Renal cortex interstitium (tissue), 11 donors: ENCODE data around the gene EMC9. TPM values are rescaled to one million over a fixed set of nuclear protein-coding genes. Genes with fewer than 3 reads are reported as not detected.

Experiments used
- DNase-seq, 11 donors: peaks; one replicate each; pipeline ENCODE4 v3.0.0-alpha.2; 2013; ENCODE audit warnings: low read depth in 9 of 11, low spot score in 4 of 11; ENCODE audit errors: extremely low read depth in 1 of 11
- polyA plus RNA-seq, 3 donors: library from polyadenylated mRNA; unstranded; fragments of 120-200 nt; gene quantifications; one replicate each; pipeline ENCODE4 v1.2.1, GENCODE V29; 2013; ENCODE audit not compliant: insufficient read length in 3 of 3

The EMC9 gene
- polyA plus RNA-seq, 3 donors, result 18.4 to 21.1 (median 20.2) TPM

DNA sequence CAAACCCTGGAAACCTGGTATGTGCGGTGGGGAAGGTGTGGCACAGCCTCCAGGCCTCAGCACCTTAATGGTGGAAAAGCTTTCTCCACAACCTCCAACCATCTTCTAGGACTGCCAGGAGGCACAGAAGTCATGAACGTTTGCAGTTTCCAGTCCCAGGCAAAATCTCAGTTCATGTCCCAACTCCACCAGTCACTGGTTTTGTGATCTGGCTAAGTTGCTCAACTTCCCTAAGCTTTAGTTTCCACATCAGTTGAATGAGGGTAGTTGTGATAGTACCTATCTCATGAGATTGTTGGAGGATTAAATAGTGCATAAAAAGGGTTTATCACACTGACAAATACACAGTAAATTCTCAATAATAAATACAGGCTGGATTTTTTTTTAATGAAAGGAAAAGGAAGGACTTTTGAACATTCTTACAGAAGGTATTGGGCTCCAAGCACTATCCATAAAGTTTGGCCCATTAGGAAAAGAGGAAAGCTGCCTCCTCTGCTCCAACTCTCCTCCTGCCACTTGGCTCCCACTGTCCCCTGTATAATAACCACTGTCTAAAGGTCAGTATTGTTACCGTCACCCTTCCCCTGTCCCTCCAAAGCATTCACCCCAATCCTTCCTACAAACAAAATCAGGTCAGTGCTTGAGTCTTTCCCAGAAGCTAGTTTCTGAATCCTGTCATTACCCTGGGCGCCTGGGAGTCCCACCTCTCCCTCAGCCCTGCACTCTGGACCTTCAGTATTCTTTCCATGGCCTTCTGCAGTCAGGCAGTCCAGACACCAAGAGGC is 41.0 kb downstream of the EMC9 start:
- no peak for DNase-seq

DNA sequence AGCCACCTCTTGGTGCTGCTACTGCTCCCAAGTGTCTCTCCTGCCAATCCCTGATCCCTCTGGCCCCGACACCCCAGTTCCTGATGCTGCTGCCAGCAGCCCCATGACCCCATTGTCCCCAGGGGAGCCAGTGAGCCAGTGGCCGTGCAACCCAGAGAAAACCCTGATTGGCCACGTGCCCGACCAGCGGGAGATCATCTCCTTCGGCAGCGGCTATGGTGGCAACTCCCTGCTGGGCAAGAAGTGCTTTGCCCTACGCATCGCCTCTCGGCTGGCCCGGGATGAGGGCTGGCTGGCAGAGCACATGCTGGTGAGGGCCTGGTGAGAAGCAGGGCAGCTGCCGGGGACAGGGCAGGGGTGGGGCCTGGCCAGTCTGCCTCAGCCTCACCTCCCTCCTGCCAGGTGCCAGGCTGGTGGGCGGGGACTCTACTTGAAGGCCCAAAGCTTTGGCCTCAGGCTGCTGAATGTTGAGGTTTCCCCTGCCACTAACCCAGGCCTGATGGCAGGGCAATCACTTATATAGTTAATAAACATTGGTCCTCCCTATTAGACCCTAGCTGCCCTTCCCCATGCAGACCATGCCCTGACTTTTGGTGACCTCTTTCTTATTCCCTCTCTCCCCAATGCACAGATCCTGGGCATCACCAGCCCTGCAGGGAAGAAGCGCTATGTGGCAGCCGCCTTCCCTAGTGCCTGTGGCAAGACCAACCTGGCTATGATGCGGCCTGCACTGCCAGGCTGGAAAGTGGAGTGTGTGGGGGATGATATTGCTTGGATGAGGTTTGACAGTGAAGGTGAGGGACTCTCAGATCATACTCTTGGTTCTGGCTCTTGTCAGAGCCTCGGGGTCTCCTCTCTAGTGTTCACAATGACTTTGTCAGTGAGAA is 42.2 kb downstream of the EMC9 start:
- no peak for DNase-seq

DNA sequence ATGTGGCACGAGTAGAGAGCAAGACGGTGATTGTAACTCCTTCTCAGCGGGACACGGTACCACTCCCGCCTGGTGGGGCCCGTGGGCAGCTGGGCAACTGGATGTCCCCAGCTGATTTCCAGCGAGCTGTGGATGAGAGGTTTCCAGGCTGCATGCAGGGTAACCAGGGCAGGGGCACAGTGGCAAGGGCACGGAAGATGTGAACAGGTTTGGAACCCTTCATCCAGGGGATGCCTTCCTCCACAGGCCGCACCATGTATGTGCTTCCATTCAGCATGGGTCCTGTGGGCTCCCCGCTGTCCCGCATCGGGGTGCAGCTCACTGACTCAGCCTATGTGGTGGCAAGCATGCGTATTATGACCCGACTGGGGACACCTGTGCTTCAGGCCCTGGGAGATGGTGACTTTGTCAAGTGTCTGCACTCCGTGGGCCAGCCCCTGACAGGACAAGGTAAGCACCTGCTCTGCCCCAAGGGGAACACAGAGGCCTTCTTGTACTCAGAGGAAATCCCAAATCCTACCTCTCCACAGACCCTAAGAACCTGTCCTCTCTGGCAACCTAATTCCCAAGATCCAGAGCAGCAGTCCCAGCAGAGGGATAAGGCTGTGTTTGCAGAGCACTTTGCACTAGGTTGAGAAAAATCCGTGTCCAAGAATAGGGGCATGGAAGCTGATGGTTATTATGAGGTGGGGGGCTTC is 43.0 kb downstream of the EMC9 start:
- no peak for DNase-seq

DNA sequence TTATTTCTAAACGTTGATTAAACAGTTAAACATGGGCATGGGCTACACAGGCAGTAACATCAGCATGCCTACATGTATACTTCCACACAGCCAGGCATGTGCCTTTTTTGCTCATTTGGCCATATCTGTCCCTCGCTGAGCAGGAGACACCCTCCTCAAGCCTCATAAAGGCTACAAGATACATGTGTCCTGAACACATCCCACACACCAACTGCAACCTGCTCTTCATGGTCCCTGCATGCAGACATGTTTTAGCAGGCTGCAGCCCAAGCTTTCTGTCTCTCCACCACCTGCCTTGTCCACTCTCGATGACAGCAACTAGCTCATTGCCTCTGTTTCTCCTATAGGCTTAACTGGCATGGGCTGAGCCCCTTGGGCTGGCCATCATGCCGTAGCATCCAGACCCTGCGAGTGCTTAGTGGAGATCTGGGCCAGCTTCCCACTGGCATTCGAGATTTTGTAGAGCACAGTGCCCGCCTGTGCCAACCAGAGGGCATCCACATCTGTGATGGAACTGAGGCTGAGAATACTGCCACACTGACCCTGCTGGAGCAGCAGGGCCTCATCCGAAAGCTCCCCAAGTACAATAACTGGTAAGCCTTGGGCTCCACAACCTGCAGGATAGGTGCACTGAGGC is 44.7 kb downstream of the EMC9 start:
- DNase-seq, result no peak

DNA sequence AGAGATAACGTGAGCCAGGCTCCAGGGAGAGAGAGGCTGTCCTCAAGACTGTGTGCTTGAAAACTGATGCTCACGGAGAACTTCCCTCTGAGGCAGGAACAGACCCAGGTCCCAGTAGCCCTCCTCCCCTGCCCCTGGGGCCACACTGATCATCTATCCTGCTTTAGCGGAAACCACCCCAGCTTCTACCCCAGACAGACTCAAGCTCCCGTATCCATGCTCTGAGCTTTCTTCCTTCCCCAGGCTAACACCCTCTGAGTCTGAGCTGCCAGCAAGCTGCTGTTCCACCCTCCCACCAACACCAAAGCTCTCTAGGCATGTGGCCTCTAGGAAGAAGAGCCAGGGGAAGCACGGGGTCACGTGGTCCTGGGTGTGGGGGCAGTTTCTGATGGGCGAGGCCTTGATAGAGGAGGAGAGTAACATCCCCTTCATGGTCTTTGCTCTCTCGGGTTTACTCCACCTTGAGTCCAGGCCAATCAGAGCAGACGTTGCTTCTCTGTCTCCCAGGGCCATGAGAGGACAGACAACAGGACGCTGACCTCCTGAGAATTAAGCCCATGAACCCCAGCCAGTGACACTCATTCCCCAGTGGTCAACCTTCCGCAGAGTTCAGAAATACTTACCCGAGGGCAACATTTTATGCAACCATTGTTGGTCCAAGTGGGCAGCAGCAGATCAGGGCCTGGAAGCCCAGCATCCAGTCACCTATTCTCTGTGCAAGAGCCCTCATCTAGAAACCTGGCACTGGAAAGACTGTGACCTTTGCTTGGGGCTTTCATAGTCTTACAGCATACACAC is 45.9 kb downstream of the EMC9 start:
- peak in 3 of 11 donors; percentile 27 to 64 (median 44) for DNase-seq

DNA sequence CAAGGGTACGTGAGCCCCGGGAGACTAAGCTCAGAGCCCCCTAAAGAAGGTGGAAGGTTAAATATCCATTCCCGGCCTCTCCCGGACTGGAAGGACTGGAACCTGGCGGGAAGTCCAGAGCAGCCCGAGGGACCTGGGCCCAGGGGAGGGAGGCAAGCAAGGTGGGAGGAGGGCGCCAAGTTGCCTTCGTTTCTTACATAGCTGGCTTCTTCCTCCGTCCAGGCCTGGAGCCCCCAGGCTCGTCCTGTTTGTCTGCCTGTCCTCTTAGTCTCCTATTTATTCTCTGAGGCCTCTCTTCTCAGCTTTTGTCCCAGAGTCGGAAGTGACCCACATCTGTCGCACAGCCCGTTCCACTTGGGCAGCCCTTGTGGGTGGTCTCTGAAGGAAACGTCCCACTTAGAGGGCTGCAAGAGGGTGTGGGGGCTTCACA is 46.5 kb downstream of the EMC9 start:
- no peak for DNase-seq

DNA sequence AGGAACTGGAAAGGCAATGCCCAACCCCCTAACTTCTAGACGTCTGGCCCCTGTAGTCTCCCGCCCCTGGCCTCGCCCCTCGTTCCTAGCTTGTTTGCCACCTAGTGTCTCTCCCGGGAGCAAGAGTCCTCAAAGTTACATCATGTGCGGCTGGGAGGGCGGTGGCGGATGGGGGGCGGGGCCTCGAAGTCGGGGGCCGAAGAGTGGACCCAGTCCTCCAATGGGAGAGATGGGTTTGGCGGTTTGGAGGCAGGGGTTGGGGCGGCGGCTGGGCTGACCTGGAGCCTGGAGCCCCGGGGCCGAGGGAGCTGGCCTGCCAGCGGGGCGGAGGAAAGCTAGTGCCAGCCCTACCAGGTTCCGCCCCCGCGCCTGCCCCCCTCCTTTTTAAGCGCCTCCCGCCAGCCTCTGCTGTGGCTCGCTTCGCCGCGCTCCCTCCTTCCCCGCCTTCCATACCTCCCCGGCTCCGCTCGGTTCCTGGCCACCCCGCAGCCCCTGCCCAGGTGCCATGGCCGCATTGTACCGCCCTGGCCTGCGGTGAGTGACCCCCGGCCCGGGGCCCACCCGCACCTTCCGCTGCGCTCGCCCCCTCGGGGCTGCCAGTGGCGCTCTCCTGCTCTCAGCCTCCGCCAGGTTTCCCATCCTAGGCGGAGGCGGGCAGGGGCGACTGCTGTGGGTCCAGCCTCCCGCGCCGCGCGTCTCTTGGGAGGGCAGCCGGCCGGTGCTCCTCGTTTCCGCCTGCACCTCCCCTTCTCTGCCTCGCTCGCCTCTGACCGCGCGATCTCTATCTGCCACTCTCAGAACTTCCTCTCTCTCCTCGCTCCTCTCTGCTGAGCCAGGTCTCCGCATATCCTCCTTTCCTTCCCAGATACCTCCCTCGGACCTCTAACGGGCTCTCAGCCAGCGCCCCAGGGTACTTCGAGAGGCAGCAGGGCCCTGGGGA is 47.2 kb downstream of the EMC9 start, which contains the start of gene PCK2:
PCK2 (plus strand) TSS at position 411 of the 940 bp plus-strand sequence; CDS start at position 506, 95 bp downstream.
- DNase-seq, result peak in 9 of 11 donors; percentile 47 to 80 (median 67)

DNA sequence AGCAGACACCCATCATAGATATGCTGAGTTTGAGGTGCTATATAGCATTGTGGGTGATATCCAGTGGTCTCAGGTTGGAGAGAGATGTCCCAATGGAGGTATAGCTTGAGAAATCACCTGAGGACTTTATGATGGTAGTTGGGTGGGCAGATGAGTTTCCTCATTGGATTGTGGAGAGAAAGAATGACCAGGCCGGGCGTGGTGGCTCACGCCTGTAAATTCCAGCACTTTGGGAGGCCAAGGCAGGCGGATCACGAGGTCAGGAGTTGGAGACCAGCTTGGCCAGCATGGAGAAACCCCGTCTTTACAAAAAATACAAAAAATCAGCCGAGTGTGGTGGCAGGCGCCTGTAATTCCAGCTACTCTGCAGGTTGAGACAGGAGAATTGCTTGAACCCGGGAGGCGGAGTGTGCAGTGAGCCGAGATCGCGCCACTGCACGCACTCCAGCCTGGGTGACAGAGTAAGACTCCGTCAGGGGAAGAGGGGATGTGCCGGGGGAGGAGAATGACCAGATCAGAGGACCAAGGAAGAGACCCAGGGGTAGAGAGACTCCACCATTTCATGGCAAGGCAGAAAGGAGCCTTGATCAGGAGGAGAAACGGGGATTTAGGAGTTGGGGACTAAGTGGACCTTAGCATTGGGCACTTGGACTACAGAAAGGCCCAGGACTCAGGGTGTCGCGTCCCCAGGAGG is 48.0 kb downstream of the EMC9 start:
- DNase-seq, result no peak

DNA sequence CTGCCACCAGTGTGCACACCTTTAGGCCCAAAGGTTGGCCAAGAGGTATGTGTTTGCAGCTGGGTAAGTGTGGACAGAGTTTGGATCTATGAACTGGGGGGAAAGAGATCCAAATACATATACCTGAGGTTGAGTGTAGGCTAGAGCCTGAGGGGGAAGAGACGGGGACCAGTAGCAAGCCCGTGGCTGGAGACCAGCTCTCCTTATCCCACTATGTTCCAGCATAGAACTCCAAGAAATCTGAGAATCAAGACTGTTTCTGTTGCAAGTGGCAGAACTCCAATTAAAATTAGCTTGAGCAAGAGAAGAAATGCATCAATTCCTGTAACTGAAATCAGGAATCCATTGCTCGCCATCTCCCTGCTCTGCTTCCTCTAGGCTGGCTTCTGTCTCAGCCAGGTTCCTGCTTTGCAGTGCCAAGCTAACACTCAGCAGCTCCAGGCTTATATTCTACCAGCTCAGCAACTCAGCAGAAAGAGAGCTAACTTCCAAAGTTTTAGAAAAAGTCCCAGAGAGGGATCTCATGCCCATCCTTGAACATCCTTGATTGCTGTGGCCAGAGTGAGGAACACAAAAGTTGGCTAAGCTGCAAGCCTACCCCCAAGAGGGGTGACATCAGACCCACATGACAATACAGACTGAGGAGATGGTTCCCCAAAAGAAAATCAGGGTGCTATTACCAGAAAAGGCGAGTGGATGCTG is 48.7 kb downstream of the EMC9 start:
- DNase-seq, result no peak

DNA sequence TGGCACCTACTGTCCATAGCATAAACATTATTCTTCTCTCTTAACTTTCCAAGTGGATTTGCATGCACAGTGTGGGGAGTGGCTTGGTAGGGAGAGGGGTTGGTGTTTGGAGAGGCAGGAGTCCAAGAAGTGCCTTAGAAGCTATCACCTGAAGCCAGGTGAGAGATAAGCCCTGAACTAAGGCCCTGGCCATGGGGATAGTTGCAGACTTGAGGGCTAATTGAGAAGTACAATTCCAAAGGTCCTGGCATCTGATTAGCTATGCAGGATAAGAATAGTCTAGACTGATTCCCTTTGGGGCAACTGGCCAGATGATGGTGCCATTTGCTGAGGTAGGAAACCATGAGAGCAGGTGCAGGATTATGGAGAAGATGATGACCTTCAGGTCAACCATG is 49.3 kb downstream of the EMC9 start:
- DNase-seq, result no peak

DNA sequence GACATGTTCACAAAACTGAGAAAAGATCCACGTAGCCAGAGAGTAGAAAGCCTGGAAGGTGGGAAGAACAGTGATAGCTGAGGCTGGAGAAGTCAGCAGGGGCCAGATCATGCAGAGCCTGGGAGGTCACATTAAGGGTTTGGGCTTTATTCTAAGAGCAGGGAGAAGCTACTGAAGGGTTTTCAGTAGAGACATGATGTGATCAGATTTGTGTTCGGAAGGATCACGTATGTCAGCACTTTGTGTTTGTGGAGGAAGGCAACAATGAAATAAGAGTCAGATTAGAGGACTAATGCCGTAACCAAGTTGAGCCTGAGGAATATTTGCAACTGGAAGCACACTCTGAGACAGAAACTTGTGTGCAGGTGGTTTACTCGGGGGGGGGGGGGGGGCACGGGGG is 51.5 kb downstream of the EMC9 start:
- DNase-seq, result no peak

Other genes starting within 250 kb of the EMC9 start
- 10 to 100 TPM; 51.6 to 63.2 (median 58.2) TPM for gene DHRS4, start 187.8 kb downstream of the EMC9 start, polyA plus RNA-seq
- 10 to 100 TPM; 34.9 to 40.4 (median 35.4) TPM for gene DHRS4L2, start 152.7 kb downstream of the EMC9 start, polyA plus RNA-seq
- 1 to 10 TPM; 1.5 to 3.7 (median 2.7) TPM for gene CARMIL3, start 89.6 kb downstream of the EMC9 start, polyA plus RNA-seq
- not detected for gene CPNE6, start 70.0 kb downstream of the EMC9 start, polyA plus RNA-seq
- 10 to 100 TPM; 28.9 to 37.3 (median 34.4) TPM for gene PCK2, start 47.3 kb downstream of the EMC9 start, polyA plus RNA-seq
- gene DCAF11, start 26.8 kb downstream of the EMC9 start, polyA plus RNA-seq, result 10 to 100 TPM; 72.3 to 85.0 (median 80.7) TPM
- gene NRL, start 26.6 kb downstream of the EMC9 start, polyA plus RNA-seq, result 1 to 10 TPM; 1.5 to 2.7 (median 2.4) TPM
- 1 to 10 TPM in 1 of 3 donors, under 1 TPM in 2; 0.56 to 1.6 (median 0.79) TPM for gene FITM1, start 10.9 kb downstream of the EMC9 start, polyA plus RNA-seq
- gene PSME1, start 5.4 kb downstream of the EMC9 start, polyA plus RNA-seq, result 100 to 1,000 TPM; 198 to 220 (median 199) TPM
- gene PSME2, start 5.0 kb upstream of the EMC9 start, polyA plus RNA-seq, result 100 to 1,000 TPM; 150 to 170 (median 152) TPM
- gene RNF31, start 5.9 kb upstream of the EMC9 start, polyA plus RNA-seq, result 10 to 100 TPM; 45.5 to 59.5 (median 50.4) TPM
- 10 to 100 TPM; 56.3 to 66.1 (median 58.3) TPM for gene IRF9, start 19.7 kb upstream of the EMC9 start, polyA plus RNA-seq
- gene REC8, start 30.5 kb upstream of the EMC9 start, polyA plus RNA-seq, result 10 to 100 TPM; 64.2 to 76.7 (median 67.2) TPM
- 10 to 100 TPM; 32.8 to 42.1 (median 40.5) TPM for gene IPO4, start 47.2 kb upstream of the EMC9 start, polyA plus RNA-seq
- gene TM9SF1, start 53.9 kb upstream of the EMC9 start, polyA plus RNA-seq, result 10 to 100 TPM; 36.6 to 50.8 (median 47.1) TPM
- gene TSSK4, start 64.1 kb upstream of the EMC9 start, polyA plus RNA-seq, result 10 to 100 TPM in 1 of 3 donors, 1 to 10 TPM in 2; 4.8 to 11.6 (median 6.8) TPM
- 10 to 100 TPM; 56.1 to 58.4 (median 56.9) TPM for gene CHMP4A, start 71.9 kb upstream of the EMC9 start, polyA plus RNA-seq
- gene MDP1, start 74.5 kb upstream of the EMC9 start, polyA plus RNA-seq, result 10 to 100 TPM; 10.2 to 17.3 (median 13.5) TPM
- 100 to 1,000 TPM; 198 to 251 (median 250) TPM for gene NEDD8, start 90.8 kb upstream of the EMC9 start, polyA plus RNA-seq
- gene GMPR2, start 91.3 kb upstream of the EMC9 start, polyA plus RNA-seq, result 100 to 1,000 TPM; 107 to 128 (median 115) TPM
- gene TINF2, start 101.0 kb upstream of the EMC9 start, polyA plus RNA-seq, result 10 to 100 TPM; 52.8 to 65.8 (median 61.6) TPM
- gene TGM1, start 121.6 kb upstream of the EMC9 start, polyA plus RNA-seq, result 1 to 10 TPM; 1.6 to 2.1 (median 2.0) TPM
- 10 to 100 TPM; 20.0 to 25.3 (median 23.5) TPM for gene RABGGTA, start 130.0 kb upstream of the EMC9 start, polyA plus RNA-seq
- 10 to 100 TPM; 31.4 to 61.9 (median 37.9) TPM for gene DHRS1, start 158.2 kb upstream of the EMC9 start, polyA plus RNA-seq
- gene NOP9, start 158.3 kb upstream of the EMC9 start, polyA plus RNA-seq, result 10 to 100 TPM; 25.8 to 28.5 (median 26.7) TPM
- 10 to 100 TPM; 24.6 to 28.8 (median 26.5) TPM for gene CIDEB, start 166.4 kb upstream of the EMC9 start, polyA plus RNA-seq
- gene LTB4R2, start 168.5 kb upstream of the EMC9 start, polyA plus RNA-seq, result 1 to 10 TPM; 3.4 to 4.3 (median 3.7) TPM
- 1 to 10 TPM; 4.1 to 6.8 (median 5.6) TPM for gene LTB4R, start 169.9 kb upstream of the EMC9 start, polyA plus RNA-seq
- 10 to 100 TPM; 15.7 to 25.1 (median 21.6) TPM for gene ADCY4, start 193.5 kb upstream of the EMC9 start, polyA plus RNA-seq
- 1 to 10 TPM; 2.5 to 4.5 (median 3.1) TPM for gene RIPK3, start 198.4 kb upstream of the EMC9 start, polyA plus RNA-seq
- gene NFATC4, start 226.6 kb upstream of the EMC9 start, polyA plus RNA-seq, result 10 to 100 TPM; 58.4 to 95.5 (median 74.1) TPM